HG02678 (cell line): Measurements from ENCODE around the gene EIF1AD.
"Not testable (repeated sequence)": the region's sequence is repeated elsewhere in the genome, so short reads cannot be mapped to it uniquely, and the experiment has no call there.

Experiments
- ATAC-seq: cut with Tn5 transposase; IDR thresholded peaks from one replicate; pipeline ENCODE4 v1.9.1; 2021; ENCODE audit warnings: mild to moderate bottlenecking, moderate library complexity; ENCODE audit not compliant: unreplicated experiment

EIF1AD gene

DNA sequence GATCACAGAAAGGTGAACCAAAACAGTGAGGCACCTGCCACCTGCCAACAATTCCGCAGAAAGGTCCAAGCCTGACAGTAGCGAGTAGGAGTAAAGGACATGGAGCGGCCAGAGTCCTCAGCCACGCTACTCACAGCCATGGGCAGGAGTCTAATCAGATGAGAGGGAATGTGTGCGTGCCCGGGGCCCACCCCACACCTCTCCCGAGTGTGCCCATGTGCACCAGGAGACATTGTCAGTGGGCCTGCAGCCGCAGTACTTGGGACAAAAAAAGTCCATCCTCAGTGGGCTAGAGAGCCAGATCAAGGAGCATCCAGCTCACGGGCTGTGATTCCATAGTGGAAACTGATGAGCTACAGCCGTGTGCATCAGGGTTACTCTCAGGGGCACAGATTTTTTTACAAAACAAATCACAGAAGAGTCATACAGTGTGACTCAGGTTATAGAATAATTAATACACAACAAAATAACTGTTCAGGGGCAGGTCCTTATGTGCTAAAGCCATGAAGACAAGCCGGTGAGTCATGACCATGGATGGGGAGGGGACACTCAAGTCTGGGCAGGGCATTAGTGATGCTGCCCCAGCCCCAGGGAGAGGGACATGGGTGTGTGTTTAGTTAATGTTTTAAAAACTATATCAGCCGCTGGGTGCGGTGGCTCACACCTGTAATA, 28.4 kb downstream of the EIF1AD start:
- no peak for ATAC-seq

GRCh38 chr11:65972116-65972515, 29.8 kb downstream of the EIF1AD start:
- ATAC-seq = no peak

GRCh38 chr11:65968600-65969482, 33.1 kb downstream of the EIF1AD start:
- no peak for ATAC-seq

DNA sequence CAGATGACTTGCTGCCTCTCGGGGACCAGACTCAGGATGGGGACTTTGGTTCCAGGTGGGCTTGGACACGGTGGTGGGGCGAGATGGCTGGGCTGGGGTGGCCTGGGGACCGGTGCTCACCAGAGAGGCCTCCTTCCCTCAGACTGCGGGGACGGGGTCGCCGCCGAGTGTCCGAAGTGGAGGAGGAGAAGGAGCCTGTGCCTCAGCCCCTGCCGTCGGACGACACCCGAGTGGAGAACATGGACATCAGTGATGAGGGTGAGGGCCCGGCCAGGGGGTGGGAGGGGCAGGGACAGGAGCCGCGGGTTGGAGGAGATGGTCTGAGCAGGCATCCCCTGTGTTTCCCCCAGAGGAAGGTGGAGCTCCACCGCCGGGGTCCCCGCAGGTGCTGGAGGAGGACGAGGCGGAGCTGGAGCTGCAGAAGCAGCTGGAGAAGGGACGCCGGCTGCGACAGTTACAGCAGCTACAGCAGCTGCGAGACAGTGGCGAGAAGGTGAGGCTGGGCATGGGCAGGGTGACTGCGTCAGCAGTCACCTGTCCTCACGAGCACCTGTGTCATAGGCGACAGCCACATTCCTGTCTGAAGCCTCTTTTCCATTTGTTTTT, 34.5 kb downstream of the EIF1AD start:
- ATAC-seq = no peak

DNA sequence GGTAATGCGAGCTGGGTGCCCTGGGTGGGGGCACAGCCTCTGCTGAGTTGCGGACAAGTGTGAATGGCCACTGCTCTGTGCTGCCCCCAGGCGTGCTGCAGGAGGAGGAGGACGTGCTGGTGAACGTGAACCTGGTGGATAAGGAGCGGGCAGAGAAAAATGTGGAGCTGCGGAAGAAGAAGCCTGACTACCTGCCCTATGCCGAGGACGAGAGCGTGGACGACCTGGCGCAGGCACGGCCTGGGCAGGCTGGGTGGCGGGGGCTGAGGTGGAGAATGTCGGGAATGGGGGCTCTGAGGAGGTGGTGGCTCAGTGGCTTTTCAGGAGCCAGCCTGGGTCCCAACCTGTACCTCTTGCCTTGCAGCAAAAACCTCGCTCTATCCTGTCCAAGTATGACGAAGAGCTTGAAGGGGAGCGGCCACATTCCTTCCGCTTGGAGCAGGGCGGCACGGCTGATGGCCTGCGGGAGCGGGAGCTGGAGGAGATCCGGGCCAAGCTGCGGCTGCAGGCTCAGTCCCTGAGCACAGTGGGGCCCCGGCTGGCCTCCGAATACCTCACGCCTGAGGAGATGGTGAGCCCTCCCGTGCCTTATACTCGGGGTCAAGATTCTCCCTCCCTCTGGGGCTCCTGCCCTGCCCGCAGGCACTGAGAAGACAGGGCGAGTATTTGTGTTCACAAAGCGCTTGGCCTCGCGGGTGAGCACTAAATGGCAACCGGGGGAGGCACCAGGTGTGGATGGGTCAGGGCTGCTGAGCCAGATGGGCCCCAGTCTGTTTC, 35.8 kb downstream of the EIF1AD start:
- ATAC-seq = no peak

DNA sequence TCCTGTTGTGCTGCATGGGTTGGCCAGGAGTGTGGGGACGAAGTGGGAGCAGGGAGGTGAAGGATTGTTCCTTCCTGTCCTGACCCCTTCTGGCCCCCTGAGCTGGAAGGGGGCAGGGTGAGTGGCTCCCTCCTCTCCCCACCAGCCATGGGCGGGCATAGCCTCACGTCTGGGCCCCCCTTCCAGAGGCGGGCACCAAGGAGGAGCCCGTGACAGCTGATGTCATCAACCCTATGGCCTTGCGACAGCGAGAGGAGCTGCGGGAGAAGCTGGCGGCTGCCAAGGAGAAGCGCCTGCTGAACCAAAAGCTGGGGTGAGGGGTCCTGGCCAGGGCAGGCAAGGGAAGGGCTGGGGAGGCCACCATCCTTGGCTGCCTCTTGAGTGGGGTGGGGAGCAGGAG, 37.1 kb downstream of the EIF1AD start:
- no peak for ATAC-seq

GRCh38 chr11:65962141-65962564, 39.8 kb downstream of the EIF1AD start:
- no peak for ATAC-seq

GRCh38 chr11:65961267-65962140, 40.5 kb downstream of the EIF1AD start, which contains the start of gene SART1:
Gene SART1, plus strand, starts transcription at chr11:65961734. Its CDS starts 47 bp downstream, at chr11:65961781.
- peak; percentile 90 for ATAC-seq

- no peak for ATAC-seq
Observed at GRCh38 chr11:65960824-65961266, 41.1 kb downstream of the EIF1AD start.

- ATAC-seq = no peak
Observed at GRCh38 chr11:65958774-65959420, 43.1 kb downstream of the EIF1AD start.

DNA sequence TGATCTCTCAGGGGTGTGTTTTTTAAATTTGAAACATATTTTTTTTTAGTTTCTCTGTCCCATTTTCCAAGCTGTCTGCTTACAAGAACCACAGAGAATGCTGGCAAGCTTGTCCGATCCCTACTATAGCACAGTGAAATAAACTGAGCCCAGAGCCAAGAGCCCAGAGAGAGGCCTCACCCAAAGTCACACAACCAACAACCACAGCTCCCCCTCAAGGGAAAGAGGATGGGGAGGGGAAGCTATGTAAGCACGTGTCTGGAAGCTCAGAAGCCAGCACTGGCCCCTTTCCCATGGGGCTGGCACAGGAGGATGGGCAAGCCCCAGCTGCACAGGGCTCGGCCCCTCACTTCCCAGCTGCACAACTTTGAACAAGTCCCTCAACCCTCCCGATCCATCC, 43.7 kb downstream of the EIF1AD start:
- no peak for ATAC-seq

GRCh38 chr11:65954771-65955170, 47.2 kb downstream of the EIF1AD start:
- ATAC-seq = no peak

- no peak for ATAC-seq
Observed at GRCh38 chr11:65953471-65953870, 48.5 kb downstream of the EIF1AD start.

- ATAC-seq = no peak
Observed at GRCh38 chr11:65952052-65952521, 49.9 kb downstream of the EIF1AD start.

DNA sequence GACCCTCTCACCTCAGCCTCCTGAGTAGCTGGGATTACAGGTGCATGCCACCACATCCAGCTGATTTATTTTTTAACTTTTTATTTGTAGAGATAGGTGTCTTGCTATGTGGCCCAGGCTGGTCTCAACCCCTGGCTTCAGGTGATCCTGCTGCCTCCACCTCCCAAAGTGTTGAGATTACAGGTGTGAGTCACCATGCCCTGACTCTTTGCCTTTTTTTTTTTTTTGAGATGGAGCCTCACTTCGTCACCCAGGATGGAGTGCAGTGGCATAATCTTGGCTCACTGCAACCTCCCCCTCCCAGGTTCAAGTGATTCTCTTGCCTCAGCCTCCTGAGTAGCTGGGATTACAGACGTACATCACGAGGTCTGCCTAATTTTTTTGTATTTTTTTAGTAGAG, 50.3 kb downstream of the EIF1AD start:
- ATAC-seq = not testable (repeated sequence)

DNA sequence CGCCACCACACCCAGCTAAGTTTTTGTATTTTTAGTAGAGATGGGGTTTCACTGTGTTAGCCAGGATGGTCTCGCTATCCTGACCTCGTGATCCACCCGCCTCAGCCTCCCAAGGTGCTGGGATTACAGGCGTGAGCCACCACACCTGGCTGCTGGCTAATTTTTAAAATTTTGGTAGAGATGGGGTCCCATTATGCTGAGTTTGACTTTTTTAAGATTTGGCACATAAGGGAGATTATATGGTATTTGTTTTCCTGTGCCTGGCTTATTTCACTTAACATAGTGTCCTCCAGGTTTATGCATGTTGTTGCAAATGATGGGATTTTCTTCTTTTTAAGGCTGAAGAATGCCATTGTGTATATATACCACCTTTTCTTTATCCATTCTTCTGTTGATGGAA, 51.2 kb downstream of the EIF1AD start:
- not testable (repeated sequence) for ATAC-seq

- ATAC-seq = no peak
Observed at GRCh38 chr11:65947603-65948125, 54.3 kb downstream of the EIF1AD start.

DNA sequence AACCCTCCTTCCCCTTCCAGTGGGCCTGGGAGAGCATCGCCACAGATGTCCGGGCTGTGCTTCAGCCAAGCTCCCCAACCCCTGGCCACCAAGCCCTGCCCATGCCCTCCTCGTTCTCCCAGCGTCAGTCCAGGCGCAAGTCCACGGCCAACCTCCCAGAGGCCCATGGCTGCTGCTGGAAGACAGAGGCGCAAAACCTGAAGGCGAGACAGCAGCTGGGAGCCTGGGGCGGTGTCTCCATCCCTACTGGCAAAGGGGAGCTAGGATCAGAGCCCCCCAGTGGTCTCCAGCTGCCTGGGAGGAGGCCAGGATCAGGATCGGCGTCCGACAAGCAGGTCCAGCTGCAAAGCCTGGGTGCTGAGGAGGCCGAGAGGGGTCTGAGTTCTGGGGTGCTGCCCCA, 54.8 kb downstream of the EIF1AD start:
- no peak for ATAC-seq

- no peak for ATAC-seq
Observed at GRCh38 chr11:65946655-65947054, 55.3 kb downstream of the EIF1AD start.
